HG02642 (cell line): ENCODE results near the gene PSMC3.
A peak's percentile ranks its signal among the peaks of the same experiment; 100 is the strongest.

Experiments used
- ATAC-seq: cut with Tn5 transposase; IDR thresholded peaks from one replicate; pipeline ENCODE4 v1.9.1; 2021; ENCODE audit warnings: mild to moderate bottlenecking; ENCODE audit not compliant: unreplicated experiment, poor library complexity

Gene PSMC3

GRCh38 chr11:47395223-47396048 lies 30.8 kb downstream of the PSMC3 start:
- no peak for ATAC-seq

GRCh38 chr11:47394322-47395222 lies 31.7 kb downstream of the PSMC3 start:
- ATAC-seq = peak; percentile 54

- ATAC-seq = no peak
Measured at GRCh38 chr11:47394050-47394321, 32.3 kb downstream of the PSMC3 start.

- ATAC-seq = no peak
Measured at GRCh38 chr11:47393163-47394049, 32.8 kb downstream of the PSMC3 start.

- no peak for ATAC-seq
Measured at GRCh38 chr11:47392546-47393162, 33.6 kb downstream of the PSMC3 start.

- ATAC-seq = no peak
Measured at GRCh38 chr11:47391711-47392432, 34.4 kb downstream of the PSMC3 start.

- ATAC-seq = no peak
Measured at GRCh38 chr11:47391077-47391583, 35.1 kb downstream of the PSMC3 start.

- ATAC-seq = no peak
Measured at GRCh38 chr11:47390422-47390760, 35.8 kb downstream of the PSMC3 start.

- no peak for ATAC-seq
Measured at GRCh38 chr11:47389577-47390421, 36.4 kb downstream of the PSMC3 start.

- ATAC-seq = no peak
Measured at GRCh38 chr11:47388697-47389576, 37.3 kb downstream of the PSMC3 start.

GRCh38 chr11:47387944-47388696 lies 38.1 kb downstream of the PSMC3 start:
- no peak for ATAC-seq

- ATAC-seq = no peak
Measured at GRCh38 chr11:47384498-47384897, 41.7 kb downstream of the PSMC3 start.

GRCh38 chr11:47383071-47383470 lies 43.2 kb downstream of the PSMC3 start:
- no peak for ATAC-seq

- no peak for ATAC-seq
Measured at GRCh38 chr11:47380078-47380477, 46.2 kb downstream of the PSMC3 start.

GRCh38 chr11:47379317-47379716 lies 46.9 kb downstream of the PSMC3 start:
- ATAC-seq = no peak

- ATAC-seq = peak; percentile 6
Measured at GRCh38 chr11:47378836-47379170, 47.4 kb downstream of the PSMC3 start.
